CD14-positive monocyte (primary cell): Measurements from ENCODE around the gene ZSWIM5. TPM values are rescaled to one million over a fixed set of nuclear protein-coding genes. Genes with fewer than 3 reads are reported as not detected.
"Not testable (repeated sequence)": the region's sequence is repeated elsewhere in the genome, so short reads cannot be mapped to it uniquely, and the experiment has no call there.

Experiments
- DNase-seq, 3 donors: peaks; one replicate each; pipeline ENCODE4 v3.0.0-alpha.2; 2011 to 2022
- H2AFZ ChIP-seq: 2 replicates; pipeline ENCODE4 v1.6.0; 2012; ENCODE audit warnings: mild to moderate bottlenecking, low read depth, low read length, inconsistent platforms; ENCODE audit not compliant: insufficient read depth, poor library complexity, severe bottlenecking
- H3K27ac ChIP-seq, 2 donors: 1 replicate in 1 of 2; 2 replicates in 1 of 2; pipeline ENCODE4 v1.5.1; 2012 to 2013; ENCODE audit warnings: low read length in 2 of 2, control low read depth in 1 of 2, inconsistent platforms in 1 of 2, low read depth in 1 of 2, mild to moderate bottlenecking in 1 of 2
- H3K27me3 ChIP-seq, 2 donors: one replicate each; pipeline versions ENCODE4 v1.6.0 to v1.6.1; 2011 to 2013; ENCODE audit warnings: low read length in 2 of 2; ENCODE audit not compliant: control insufficient read depth in 2 of 2, insufficient read depth in 2 of 2
- H3K36me3 ChIP-seq, 2 donors: replicated peaks in 1 of 2; 1 replicate in 1 of 2; 2 replicates in 1 of 2; pipeline versions ENCODE4 v1.5.1 to v1.6.1; 2012 to 2013; ENCODE audit warnings: low read length in 2 of 2, control low read depth in 1 of 2, inconsistent platforms in 1 of 2, mild to moderate bottlenecking in 1 of 2; ENCODE audit not compliant: insufficient read depth in 2 of 2, control insufficient read depth in 1 of 2
- H3K4me1 ChIP-seq, 2 donors: 1 replicate in 1 of 2; 2 replicates in 1 of 2; pipeline versions ENCODE4 v1.5.1 to v1.6.1; 2012 to 2013; ENCODE audit warnings: low read length in 2 of 2, control low read depth in 1 of 2, inconsistent platforms in 1 of 2, mild to moderate bottlenecking in 1 of 2, moderate library complexity in 1 of 2; ENCODE audit not compliant: insufficient read depth in 2 of 2, control insufficient read depth in 1 of 2
- H3K4me2 ChIP-seq: replicated peaks from 2 replicates; pipeline ENCODE3; 2012; ENCODE audit warnings: low read length, moderate library complexity, mild to moderate bottlenecking; ENCODE audit not compliant: poor library complexity, severe bottlenecking; ENCODE audit errors: extremely low read depth
- H3K4me3 ChIP-seq, 3 experiments: fragments of 200-600 bp in 1 of 3; sonication (generic) in 1 of 3; replicated peaks in 1 of 3; 1 replicate in 2 of 3; 2 replicates in 1 of 3; pipeline ENCODE4 v1.5.1; 2011 to 2013; ENCODE audit warnings: low read length in 3 of 3, mild to moderate bottlenecking in 3 of 3, control low read depth in 2 of 3, low read depth in 2 of 3, inconsistent platforms in 1 of 3, moderate library complexity in 1 of 3
- H3K79me2 ChIP-seq: 2 replicates; pipeline ENCODE4 v1.6.0; 2012; ENCODE audit warnings: mild to moderate bottlenecking, control low read depth, inconsistent platforms, low read length, moderate library complexity; ENCODE audit not compliant: insufficient read depth
- H3K9ac ChIP-seq: 2 replicates; pipeline ENCODE4 v1.6.0; 2017; ENCODE audit warnings: low read length, mild to moderate bottlenecking; ENCODE audit not compliant: insufficient read depth, poor library complexity, severe bottlenecking
- H3K9me3 ChIP-seq, 2 donors: replicated peaks in 1 of 2; 1 replicate in 1 of 2; 2 replicates in 1 of 2; pipeline versions ENCODE4 v1.5.1 to v1.6.1; 2012 to 2013; ENCODE audit warnings: low read length in 2 of 2, control low read depth in 1 of 2; ENCODE audit not compliant: control insufficient read depth in 1 of 2, insufficient read depth in 1 of 2
- H4K20me1 ChIP-seq: 2 replicates; pipeline ENCODE4 v1.6.0; 2012; ENCODE audit warnings: mild to moderate bottlenecking, low read length, control low read depth, moderate library complexity; ENCODE audit not compliant: insufficient read depth
- H3K27ac Mint-ChIP-seq, 7 donors: one replicate each; pipeline ENCODE4 v1.8.0; 2020; ENCODE audit warnings: mild to moderate bottlenecking in 7 of 7, mixed read lengths in 7 of 7, moderate library complexity in 6 of 7, inconsistent platforms in 2 of 7
- H3K27me3 Mint-ChIP-seq, 3 donors: one replicate each; pipeline ENCODE4 v1.8.0; 2021 to 2022; ENCODE audit warnings: low read depth in 3 of 3, mild to moderate bottlenecking in 3 of 3, mixed read lengths in 3 of 3, moderate library complexity in 3 of 3, inconsistent platforms in 1 of 3
- H3K36me3 Mint-ChIP-seq, 2 donors: one replicate each; pipeline ENCODE4 v1.8.0; 2020; ENCODE audit warnings: mixed read lengths in 2 of 2, inconsistent platforms in 1 of 2, mild to moderate bottlenecking in 1 of 2
- H3K4me1 Mint-ChIP-seq: one replicate; pipeline ENCODE4 v1.8.0; 2020; ENCODE audit warnings: mild to moderate bottlenecking, mixed read lengths
- H3K4me3 Mint-ChIP-seq, 2 donors: one replicate each; pipeline ENCODE4 v1.8.0; 2020; ENCODE audit warnings: mild to moderate bottlenecking in 2 of 2, mixed read lengths in 2 of 2, moderate library complexity in 1 of 2
- H3K9me3 Mint-ChIP-seq, 7 donors: one replicate each; pipeline ENCODE4 v1.8.0; 2020 to 2022; ENCODE audit warnings: mixed read lengths in 7 of 7, mild to moderate bottlenecking in 6 of 7, moderate library complexity in 6 of 7, inconsistent platforms in 2 of 7
- CTCF ChIP-seq: fragments of 200-600 bp; IDR thresholded peaks from one replicate; pipeline ENCODE4 v1.8.0; 2022; ENCODE audit warnings: antibody characterized with exemption, mild to moderate bottlenecking
- WGBS: methylation state at CpG from one replicate; pipeline ENCODE4 v1.1.5; 2013; ENCODE audit warnings: missing lambda C conversion rate; ENCODE audit not compliant: insufficient coverage; 5-methylcytosine and 5-hydroxymethylcytosine counted together
- intact Hi-C, 2 donors: fragments of 100-400 bp; cut with micrococcal nuclease; formaldehyde crosslinking; loops; one replicate each; pipeline versions ENCODE4 v1.15.0 to v1.15.1; 2023
- polyA plus RNA-seq, 3 donors: library from polyadenylated mRNA; depleted of rRNA in 1 of 3; unstranded in 2 of 3; stranded (reverse) in 1 of 3; fragments of 300-500 nt in 2 of 3; fragments of >200 nt in 1 of 3; fragmentation: Illumina TruSeq in 2 of 3; gene quantifications; 1 replicate in 2 of 3; 2 replicates in 1 of 3; pipeline ENCODE4 v1.2.3, GENCODE V29; 2012 to 2021

Gene ZSWIM5
- polyA plus RNA-seq, 3 donors = not detected

GRCh38 chr1:45246760-45247159, 40.4 kb upstream of the ZSWIM5 start:
- H3K9ac ChIP-seq = no peak overlapping the region
- H3K9me3 ChIP-seq = peaks cover 0 to 7% of the 10 kb centered on the region in 2 donors
- H3K79me2 ChIP-seq = no peaks in the 10 kb centered on the region
- no peak overlapping the region for H2AFZ ChIP-seq
- no peak overlapping the region for H3K4me3 Mint-ChIP-seq
- no peak for DNase-seq
- intact Hi-C loops = no loop called here
- H3K4me1 Mint-ChIP-seq = no peaks in the 10 kb centered on the region
- no peak for TF ChIP-seq CTCF
- no peaks in the 10 kb centered on the region for H3K36me3 Mint-ChIP-seq
- H3K9me3 Mint-ChIP-seq = peaks cover 8 to 26% (median 19%) of the 10 kb centered on the region in 7 donors
- no peaks in the 10 kb centered on the region for H3K4me1 ChIP-seq
- no CpG with 5 or more reads among the region's 2 CpGs for WGBS
- no peak overlapping the region for H3K27ac Mint-ChIP-seq
- no peak overlapping the region for H3K27ac ChIP-seq
- no peak overlapping the region for H3K4me3 ChIP-seq
- H3K27me3 Mint-ChIP-seq = peaks cover 1 to 8% (median 2%) of the 10 kb centered on the region in 3 donors
- H3K27me3 ChIP-seq = no peaks in the 10 kb centered on the region
- no peaks in the 10 kb centered on the region for H4K20me1 ChIP-seq
- no peaks in the 10 kb centered on the region for H3K36me3 ChIP-seq
- H3K4me2 ChIP-seq = no peak overlapping the region

- H3K9me3 Mint-ChIP-seq = peaks cover 8 to 29% (median 23%) of the 10 kb centered on the region in 7 donors
- H3K4me3 Mint-ChIP-seq, intact Hi-C loops, DNase-seq, H3K79me2 ChIP-seq, H2AFZ ChIP-seq, H3K27ac ChIP-seq, H3K4me3 ChIP-seq, H3K36me3 Mint-ChIP-seq, H3K4me1 ChIP-seq, H3K9ac ChIP-seq, H3K36me3 ChIP-seq, H3K27ac Mint-ChIP-seq, H4K20me1 ChIP-seq, H3K4me1 Mint-ChIP-seq, H3K4me2 ChIP-seq, H3K27me3 ChIP-seq, H3K27me3 Mint-ChIP-seq: not testable (repeated sequence)
- H3K9me3 ChIP-seq = peaks cover 2 to 10% of the 10 kb centered on the region in 2 donors
- no CpG with 5 or more reads among the region's 3 CpGs for WGBS
Observed at GRCh38 chr1:45246359-45246758, 40.0 kb upstream of the ZSWIM5 start.
